ENCODE measurements around the gene TKFC.

GRCh38 chr11:61328351-61328750 is 4.7 kb upstream of the TKFC start:
- no peak for TF ChIP-seq POLR2AphosphoS5 (IDR thresholded peaks at IDR 0.05)
- TF ChIP-seq CTCF (IDR thresholded peaks at IDR 0.05) = no peak
- TF ChIP-seq POLR2A (IDR thresholded peaks at IDR 0.05; ENCODE audit: low read depth) = no peak
- no peak for TF ChIP-seq EP300 (IDR thresholded peaks at IDR 0.05)

All from esophagus muscularis mucosa (tissue), 4 donors.